ENCODE data around the gene DGKD.

GRCh38 chr2:233412405-233412804 is 58.1 kb downstream of the DGKD start:
- TF ChIP-seq, protein P1, sequence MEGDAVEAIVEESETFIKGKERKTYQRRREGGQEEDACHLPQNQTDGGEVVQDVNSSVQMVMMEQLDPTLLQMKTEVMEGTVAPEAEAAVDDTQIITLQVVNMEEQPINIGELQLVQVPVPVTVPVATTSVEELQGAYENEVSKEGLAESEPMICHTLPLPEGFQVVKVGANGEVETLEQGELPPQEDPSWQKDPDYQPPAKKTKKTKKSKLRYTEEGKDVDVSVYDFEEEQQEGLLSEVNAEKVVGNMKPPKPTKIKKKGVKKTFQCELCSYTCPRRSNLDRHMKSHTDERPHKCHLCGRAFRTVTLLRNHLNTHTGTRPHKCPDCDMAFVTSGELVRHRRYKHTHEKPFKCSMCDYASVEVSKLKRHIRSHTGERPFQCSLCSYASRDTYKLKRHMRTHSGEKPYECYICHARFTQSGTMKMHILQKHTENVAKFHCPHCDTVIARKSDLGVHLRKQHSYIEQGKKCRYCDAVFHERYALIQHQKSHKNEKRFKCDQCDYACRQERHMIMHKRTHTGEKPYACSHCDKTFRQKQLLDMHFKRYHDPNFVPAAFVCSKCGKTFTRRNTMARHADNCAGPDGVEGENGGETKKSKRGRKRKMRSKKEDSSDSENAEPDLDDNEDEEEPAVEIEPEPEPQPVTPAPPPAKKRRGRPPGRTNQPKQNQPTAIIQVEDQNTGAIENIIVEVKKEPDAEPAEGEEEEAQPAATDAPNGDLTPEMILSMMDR (IDR thresholded peaks at IDR 0.05) = no peak
- no peak for TF ChIP-seq POLR2A (IDR thresholded peaks at IDR 0.05)

All from prostate gland (tissue), 2 donors.